HEK293 (cell line): ENCODE results near the gene LDLRAP1.

Experiments
- CTCF ChIA-PET: fragments of 350-600 bp; formaldehyde crosslinking; extraction: SDS; loops from one replicate; lab custom pipeline; 2021; ENCODE audit warnings: antibody characterized with exemption; lab: Yijun Ruan, JAX
- POLR2A ChIA-PET: fragments of 300-600 bp; formaldehyde crosslinking; extraction: SDS; loops from one replicate; lab custom pipeline; 2020; ENCODE audit warnings: antibody characterized with exemption, inconsistent platforms; lab: Yijun Ruan, JAX
- H3K27ac ChIP-seq: fragments of 200-500 bp; sonication (Bioruptor generic); 2 replicates; pipeline ENCODE4 v1.5.1; 2014; ENCODE audit warnings: low read depth, low read length, control low read depth, inconsistent platforms; ENCODE audit errors: extremely low read depth
- H3K36me3 ChIP-seq, 2 experiments: fragments of 200-500 bp in 1 of 2; sonication (Bioruptor generic) in 1 of 2; 1 replicate in 1 of 2; 2 replicates in 1 of 2; pipeline ENCODE4 v1.5.1; 2014 to 2017; ENCODE audit warnings: inconsistent platforms in 2 of 2, low read length in 2 of 2; ENCODE audit not compliant: control insufficient read depth in 2 of 2, insufficient read depth in 1 of 2
- H3K4me1 ChIP-seq: fragments of 200-500 bp; sonication (Bioruptor generic); 2 replicates; pipeline ENCODE4 v1.5.1; 2014; ENCODE audit warnings: mild to moderate bottlenecking, low read length, inconsistent platforms; ENCODE audit not compliant: control insufficient read depth, insufficient read depth
- H3K4me3 ChIP-seq: 2 replicates; pipeline ENCODE4 v1.5.1; 2011; ENCODE audit warnings: low read depth, mild to moderate bottlenecking, control low read depth, low read length, moderate library complexity
- H3K9me3 ChIP-seq: fragments of 200-500 bp; sonication (Bioruptor generic); 2 replicates; pipeline ENCODE4 v1.5.1; 2014; ENCODE audit warnings: low read depth, low read length, inconsistent platforms; ENCODE audit not compliant: control insufficient read depth, insufficient read depth
- CTCF ChIP-seq: fragments of 450-650 bp; formaldehyde crosslinking; IDR thresholded peaks from 2 replicates; pipeline ENCODE4 v1.5.1; 2016; ENCODE audit warnings: missing biosample characterization, missing genetic modification characterization
- KLF10 ChIP-seq: fragments of 450-650 bp; IDR thresholded peaks from 2 replicates; pipeline ENCODE4 v1.5.1; 2018; ENCODE audit warnings: missing biosample characterization, mild to moderate bottlenecking, missing genetic modification characterization
- PRDM10 ChIP-seq: fragments of 450-650 bp; formaldehyde crosslinking; IDR thresholded peaks from 2 replicates; pipeline ENCODE4 v1.5.1; 2016; ENCODE audit warnings: missing biosample characterization, missing genetic modification characterization
- PRDM2 ChIP-seq: fragments of 450-650 bp; formaldehyde crosslinking; IDR thresholded peaks from 2 replicates; pipeline ENCODE4 v1.5.1; 2016; ENCODE audit warnings: missing biosample characterization, missing genetic modification characterization, borderline replicate concordance
- YY1 ChIP-seq: fragments of 450-650 bp; formaldehyde crosslinking; IDR thresholded peaks from 2 replicates; pipeline ENCODE4 v1.5.1; 2018; ENCODE audit warnings: missing biosample characterization, missing genetic modification characterization
- ZBTB26 ChIP-seq: fragments of 450-650 bp; formaldehyde crosslinking; optimal IDR thresholded peaks from 2 replicates; pipeline ENCODE3; 2016; ENCODE audit warnings: missing biosample characterization, mild to moderate bottlenecking, missing genetic modification characterization
- ZBTB6 ChIP-seq: fragments of 450-650 bp; formaldehyde crosslinking; IDR thresholded peaks from 2 replicates; pipeline ENCODE4 v1.5.1; 2017; ENCODE audit warnings: missing biosample characterization, missing genetic modification characterization
- ZNF19 ChIP-seq: fragments of 450-650 bp; formaldehyde crosslinking; IDR thresholded peaks from 2 replicates; pipeline ENCODE4; 2016; ENCODE audit warnings: missing biosample characterization, missing genetic modification characterization, low read depth
- ZNF501 ChIP-seq: fragments of 450-650 bp; formaldehyde crosslinking; IDR thresholded peaks from 2 replicates; pipeline ENCODE4 v1.5.1; 2016; ENCODE audit warnings: missing biosample characterization, missing genetic modification characterization
- ZNF510 ChIP-seq: fragments of 450-650 bp; formaldehyde crosslinking; IDR thresholded peaks from 2 replicates; pipeline ENCODE4 v1.5.1; 2018; ENCODE audit warnings: mild to moderate bottlenecking, missing genetic modification characterization, missing biosample characterization; ENCODE audit not compliant: insufficient replicate concordance
- ZNF529 ChIP-seq: fragments of 450-650 bp; formaldehyde crosslinking; IDR thresholded peaks from 2 replicates; pipeline ENCODE4 v1.5.1; 2017; ENCODE audit warnings: missing genetic modification characterization, missing biosample characterization; ENCODE audit not compliant: insufficient replicate concordance
- ZNF670 ChIP-seq: fragments of 450-650 bp; formaldehyde crosslinking; IDR thresholded peaks from 2 replicates; pipeline ENCODE4 v1.5.1; 2016; ENCODE audit warnings: missing biosample characterization, missing genetic modification characterization, low read depth
- ZNF704 ChIP-seq: fragments of 450-650 bp; formaldehyde crosslinking; IDR thresholded peaks from 2 replicates; pipeline ENCODE4 v1.5.1; 2016; ENCODE audit warnings: missing biosample characterization, missing genetic modification characterization
- ZNF776 ChIP-seq: fragments of 450-650 bp; formaldehyde crosslinking; IDR thresholded peaks from 2 replicates; pipeline ENCODE4 v1.5.0; 2017; ENCODE audit warnings: missing biosample characterization, missing genetic modification characterization, borderline replicate concordance
- ZNF791 ChIP-seq: fragments of 450-650 bp; formaldehyde crosslinking; IDR thresholded peaks from 2 replicates; pipeline ENCODE4 v1.5.1; 2016; ENCODE audit warnings: missing biosample characterization, missing genetic modification characterization
- ZNF843 ChIP-seq: fragments of 450-650 bp; formaldehyde crosslinking; IDR thresholded peaks from 2 replicates; pipeline ENCODE4 v1.5.1; 2016; ENCODE audit warnings: missing biosample characterization, missing genetic modification characterization
- ZSCAN23 ChIP-seq: fragments of 450-650 bp; formaldehyde crosslinking; IDR thresholded peaks from 2 replicates; pipeline ENCODE4 v1.5.1; 2016; ENCODE audit warnings: missing biosample characterization, missing genetic modification characterization
- ZSCAN4 ChIP-seq: fragments of 450-650 bp; formaldehyde crosslinking; IDR thresholded peaks from 2 replicates; pipeline ENCODE4 v1.5.1; 2017; ENCODE audit warnings: missing biosample characterization, missing genetic modification characterization

Gene LDLRAP1

GRCh38 chr1:25572708-25573590 lies 29.5 kb downstream of the LDLRAP1 start (continued):
- TF ChIP-seq CTCF (tag by site-specific recombination) (0 out of 2 replicates have a peak, but pooled peaks have one; percentile 34), ZBTB6 (tag by site-specific recombination) (0 out of 2 replicates have a peak, but pooled peaks have one; percentile 27), ZSCAN4 (tag by site-specific recombination) (no peak)

- Histone ChIP-seq H3K4me1 (peaks cover 1% of the 10 kb centered on the region), H3K36me3 (no peaks in the 10 kb centered on the region), H3K9me3 (no peaks in the 10 kb centered on the region), H3K4me3 (no peak overlapping the region), H3K27ac (no peak overlapping the region)
- CTCF ChIA-PET: interaction anchor here (0.5 to 3.1 kb wide), 14 partner anchors 9 to 328 kb away, joined by 3 to 19 read pairs (median 3); no protein-coding TSS in a partner anchor
- POLR2A ChIA-PET: no interaction called here
- no peak for TF ChIP-seq PRDM10 (tag by site-specific recombination)
- TF ChIP-seq KLF10 (tag by site-specific recombination): no peak
- no peak for TF ChIP-seq ZNF510 (tag by site-specific recombination)
- no peak for TF ChIP-seq ZSCAN23 (tag by site-specific recombination)
- no peak for TF ChIP-seq YY1 (tag by site-specific recombination)
- TF ChIP-seq ZNF529 (tag by site-specific recombination): no peak
- TF ChIP-seq ZNF501 (tag by site-specific recombination): no peak
- no peak for TF ChIP-seq ZNF670
- TF ChIP-seq PRDM2 (tag by site-specific recombination): no peak
- TF ChIP-seq ZNF19 (tag by site-specific recombination): no peak
- no peak for TF ChIP-seq ZNF776 (tag by site-specific recombination)
- no peak for TF ChIP-seq ZBTB26 (tag by site-specific recombination)
- no peak for TF ChIP-seq ZNF791 (tag by site-specific recombination)
- TF ChIP-seq ZNF843 (tag by site-specific recombination): no peak
- no peak for TF ChIP-seq ZNF704 (tag by site-specific recombination)
Observed at GRCh38 chr1:25573591-25573930, 30.2 kb downstream of the LDLRAP1 start.
